ENCODE data around the gene MYBPH.

Gene MYBPH

GRCh38 chr1:203189951-203190352, 14.3 kb upstream of the MYBPH start:
- no peak for DNase-seq
- Mint-ChIP-seq H3K27me3 (ENCODE audit: low read depth, poor library complexity) (peaks cover 3% of the 10 kb centered on the region), H3K9me3 (no peaks in the 10 kb centered on the region), H3K4me1 (peaks cover 34% of the 10 kb centered on the region), H3K27ac (no peak overlapping the region), H3K4me3 (no peak overlapping the region), H3K36me3 (ENCODE audit: low read depth) (no peaks in the 10 kb centered on the region)
- TF ChIP-seq CTCF (IDR thresholded peaks at IDR 0.05): no peak

DNA sequence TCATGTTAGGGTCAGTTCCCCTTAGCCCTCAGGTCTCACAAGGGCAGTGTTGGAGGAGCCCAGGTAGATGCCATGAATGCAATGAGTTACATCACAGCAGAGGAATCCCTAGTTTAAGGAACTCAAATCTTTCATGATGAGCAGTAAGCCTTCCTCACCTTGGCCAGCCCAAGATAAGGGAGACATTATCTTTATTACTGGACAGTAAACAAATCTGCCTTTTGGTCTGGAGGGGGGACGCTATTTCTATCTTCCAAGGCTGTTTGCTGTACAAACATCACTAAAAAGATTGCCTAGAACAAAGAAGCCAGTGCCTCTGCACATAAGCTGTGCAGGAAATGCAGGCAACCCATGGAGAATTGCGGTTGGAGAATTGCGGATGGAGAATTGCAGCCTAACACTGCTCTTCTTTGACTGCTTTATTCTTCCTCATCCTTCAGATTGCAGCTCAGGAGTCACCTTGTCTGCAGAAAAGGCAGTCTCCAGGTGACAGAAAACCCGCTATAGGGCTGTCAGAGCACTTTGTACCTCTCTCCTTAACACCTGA, 13.1 kb upstream of the MYBPH start:
- DNase-seq: no peak
- no peaks in the 10 kb centered on the region for H3K9me3 Mint-ChIP-seq
- no peak overlapping the region for H3K4me3 Mint-ChIP-seq
- TF ChIP-seq CTCF (IDR thresholded peaks at IDR 0.05): no peak
- H3K36me3 Mint-ChIP-seq (ENCODE audit: low read depth): no peaks in the 10 kb centered on the region
- H3K27ac Mint-ChIP-seq: no peak overlapping the region
- H3K27me3 Mint-ChIP-seq (ENCODE audit: low read depth, poor library complexity): peaks cover 3% of the 10 kb centered on the region
- H3K4me1 Mint-ChIP-seq: peaks cover 36% of the 10 kb centered on the region

GRCh38 chr1:203187689-203188264, 12.2 kb upstream of the MYBPH start:
- TF ChIP-seq CTCF (IDR thresholded peaks at IDR 0.05): no peak
- no peaks in the 10 kb centered on the region for H3K9me3 Mint-ChIP-seq
- H3K4me1 Mint-ChIP-seq: peaks cover 36% of the 10 kb centered on the region
- no peaks in the 10 kb centered on the region for H3K36me3 Mint-ChIP-seq (ENCODE audit: low read depth)
- H3K4me3 Mint-ChIP-seq: peak overlapping the region; percentile 16
- H3K27ac Mint-ChIP-seq: no peak overlapping the region
- H3K27me3 Mint-ChIP-seq (ENCODE audit: low read depth, poor library complexity): peaks cover 3% of the 10 kb centered on the region
- DNase-seq: no peak

DNA sequence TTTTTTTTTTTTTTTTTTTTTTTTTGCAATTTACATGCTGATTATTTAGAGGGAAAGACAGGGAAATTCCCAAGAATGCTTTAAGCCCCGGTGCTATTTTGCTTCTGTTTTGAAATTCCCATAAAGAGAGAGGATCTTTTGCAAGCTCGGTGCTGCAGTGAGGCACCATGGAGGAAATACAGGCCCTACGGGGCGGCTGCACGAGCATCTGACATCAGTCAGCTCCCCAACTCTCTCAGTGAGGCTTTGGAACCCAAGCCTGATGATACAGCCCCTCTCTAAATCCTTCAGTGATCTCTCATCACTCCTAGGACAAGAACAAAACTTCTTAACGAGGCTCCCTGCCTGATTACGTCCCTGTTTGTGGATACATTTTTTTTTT, 11.7 kb upstream of the MYBPH start:
- H3K4me3 Mint-ChIP-seq: no peak overlapping the region
- peaks cover 3% of the 10 kb centered on the region for H3K27me3 Mint-ChIP-seq (ENCODE audit: low read depth, poor library complexity)
- H3K36me3 Mint-ChIP-seq (ENCODE audit: low read depth): no peaks in the 10 kb centered on the region
- DNase-seq: no peak
- no peaks in the 10 kb centered on the region for H3K9me3 Mint-ChIP-seq
- H3K27ac Mint-ChIP-seq: no peak overlapping the region
- no peak for TF ChIP-seq CTCF (IDR thresholded peaks at IDR 0.05)
- H3K4me1 Mint-ChIP-seq: peaks cover 36% of the 10 kb centered on the region

DNA sequence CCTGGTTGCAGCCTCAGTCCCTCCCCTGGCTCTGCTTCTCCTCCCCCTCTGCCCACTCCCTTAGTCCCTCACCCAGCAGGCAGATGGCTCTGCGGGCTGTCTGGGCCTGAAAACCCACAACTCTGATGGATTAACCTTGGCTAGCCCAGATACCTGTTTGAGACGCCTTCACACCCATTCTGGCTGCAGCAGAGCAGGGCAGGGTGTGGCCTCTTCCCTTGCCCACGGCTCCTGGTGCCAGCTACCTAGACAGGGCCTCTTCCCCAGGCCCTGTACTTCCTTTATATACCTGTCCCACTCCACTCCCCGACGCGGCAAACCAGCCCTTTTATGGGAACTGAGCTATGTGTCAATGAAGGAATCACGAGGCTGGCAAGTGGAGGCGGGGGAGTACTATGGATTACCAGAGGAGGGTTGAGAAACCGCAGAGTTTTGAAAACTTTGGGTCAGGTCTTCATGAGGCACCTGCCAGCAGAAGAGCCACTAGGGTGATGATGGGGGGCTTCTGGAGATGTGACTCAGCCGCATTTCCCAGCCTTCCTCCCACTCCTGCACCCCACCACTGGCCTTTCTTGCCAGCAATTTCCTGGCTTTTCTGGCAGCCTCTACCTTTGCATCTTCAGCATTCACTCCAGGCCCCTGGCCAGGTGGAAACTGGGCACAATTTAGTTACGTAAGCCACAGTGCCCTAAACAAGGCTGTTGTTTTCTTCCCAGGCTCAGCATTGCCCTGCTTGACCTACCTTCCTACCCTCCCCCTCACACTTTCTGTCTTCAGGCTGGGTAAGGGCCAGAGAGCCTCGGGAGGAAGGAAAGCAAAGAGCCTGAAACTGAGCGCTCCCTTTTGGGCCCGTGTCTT, 11.0 kb upstream of the MYBPH start, which contains the start of gene CHI3L1:
CHI3L1 (minus strand) TSS at position 259 of the 858 bp plus-strand sequence; CDS start at position 178, 81 bp downstream.
- H3K27ac Mint-ChIP-seq: no peak within 1 kb of the TSS
- H3K4me1 Mint-ChIP-seq: peaks cover 36% of the 10 kb centered on the region
- no peaks in the 10 kb centered on the region for H3K9me3 Mint-ChIP-seq
- H3K27me3 Mint-ChIP-seq (ENCODE audit: low read depth, poor library complexity): peaks cover 6% of the 10 kb centered on the region
- H3K4me3 Mint-ChIP-seq: peak within 1 kb of the TSS; percentile 59
- no peak for TF ChIP-seq CTCF (IDR thresholded peaks at IDR 0.05)
- no peak for DNase-seq
- H3K36me3 Mint-ChIP-seq (ENCODE audit: low read depth): no peaks in the 10 kb centered on the region
